GM19351 (cell line): Measurements from ENCODE around the gene P2RY14.
A peak's percentile ranks its signal among the peaks of the same experiment; 100 is the strongest.

Source experiments
- ATAC-seq: cut with Tn5 transposase; IDR thresholded peaks from one replicate; pipeline ENCODE4 v1.9.1; 2021; ENCODE audit warnings: mild to moderate bottlenecking, moderate library complexity; ENCODE audit not compliant: unreplicated experiment

P2RY14 gene

DNA sequence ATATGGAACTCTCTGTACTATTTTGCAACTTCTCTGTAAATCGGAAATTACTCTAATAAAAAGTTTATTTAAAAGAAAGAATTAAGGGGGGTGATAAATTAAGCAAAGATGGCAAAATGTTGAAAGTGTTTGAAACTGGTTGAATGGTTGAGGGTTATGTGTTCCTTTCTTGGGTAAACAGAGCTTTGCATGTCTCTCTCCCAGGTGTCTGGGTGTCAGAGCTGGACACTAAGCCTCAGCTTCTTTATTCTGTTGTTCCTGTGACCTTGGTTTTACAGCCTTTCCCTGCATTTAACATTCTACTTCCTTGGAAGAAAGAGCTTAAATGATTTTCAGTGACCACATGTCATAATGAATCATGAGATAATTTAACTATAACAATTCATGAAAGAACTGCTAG, 82.5 kb downstream of the P2RY14 start:
- no peak for ATAC-seq

DNA sequence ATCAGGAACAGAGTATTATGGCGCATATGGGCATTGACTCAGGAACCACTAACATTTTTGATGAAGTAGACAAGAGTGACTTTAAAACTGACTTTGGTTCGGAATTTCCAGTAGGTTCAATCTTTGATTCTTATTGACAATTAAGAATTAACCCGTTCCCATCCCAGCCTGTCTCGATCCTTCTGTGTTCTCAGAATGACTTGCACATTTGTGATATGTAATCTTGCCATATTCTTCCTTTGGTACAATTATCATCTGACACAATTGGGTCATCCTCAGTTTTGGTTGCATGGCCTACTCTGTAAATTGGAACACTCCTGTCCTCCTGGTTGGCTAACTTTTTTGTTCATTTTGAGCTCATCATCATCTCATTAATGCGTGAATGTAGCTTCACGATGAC, 85.8 kb downstream of the P2RY14 start:
- ATAC-seq, result no peak

DNA sequence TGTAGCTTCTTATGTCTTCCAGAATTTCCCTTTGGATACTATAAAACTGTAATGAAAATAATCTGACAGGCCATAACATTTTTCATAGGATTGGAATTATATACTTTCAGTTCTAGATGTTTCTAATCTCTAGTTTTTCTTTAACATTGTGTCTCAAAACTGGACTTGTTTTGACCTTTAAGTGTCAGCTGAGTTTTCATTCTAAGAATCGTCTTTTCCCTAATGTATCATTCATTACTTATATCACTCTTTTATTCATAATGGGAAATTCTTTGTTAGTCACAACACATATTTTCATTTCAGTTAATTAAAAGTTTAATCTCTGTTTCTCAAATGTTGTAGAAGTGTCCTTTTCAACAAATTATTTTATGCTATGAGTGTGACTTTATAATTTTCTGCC, 87.2 kb downstream of the P2RY14 start:
- ATAC-seq, result no peak

DNA sequence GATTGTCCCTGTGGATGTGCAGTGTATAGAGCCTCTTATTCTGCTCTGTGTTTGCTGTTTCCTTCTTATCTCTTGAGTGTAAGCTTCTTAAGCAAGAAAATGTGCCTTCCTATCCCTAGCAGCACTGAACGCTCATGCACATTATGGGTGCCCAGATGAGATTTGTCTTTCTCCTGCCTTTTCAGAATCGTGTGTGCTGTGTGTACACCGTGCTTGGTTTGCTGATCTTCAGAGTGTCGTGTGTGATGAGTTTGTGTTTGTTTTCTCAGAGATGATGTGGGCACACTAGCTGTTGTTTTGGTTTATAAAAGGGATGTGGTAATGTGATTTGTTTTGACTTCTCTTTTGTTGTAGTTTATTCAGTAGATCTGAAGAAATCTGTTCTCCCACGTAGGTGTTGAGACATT, 95.1 kb downstream of the P2RY14 start:
- ATAC-seq, result no peak

DNA sequence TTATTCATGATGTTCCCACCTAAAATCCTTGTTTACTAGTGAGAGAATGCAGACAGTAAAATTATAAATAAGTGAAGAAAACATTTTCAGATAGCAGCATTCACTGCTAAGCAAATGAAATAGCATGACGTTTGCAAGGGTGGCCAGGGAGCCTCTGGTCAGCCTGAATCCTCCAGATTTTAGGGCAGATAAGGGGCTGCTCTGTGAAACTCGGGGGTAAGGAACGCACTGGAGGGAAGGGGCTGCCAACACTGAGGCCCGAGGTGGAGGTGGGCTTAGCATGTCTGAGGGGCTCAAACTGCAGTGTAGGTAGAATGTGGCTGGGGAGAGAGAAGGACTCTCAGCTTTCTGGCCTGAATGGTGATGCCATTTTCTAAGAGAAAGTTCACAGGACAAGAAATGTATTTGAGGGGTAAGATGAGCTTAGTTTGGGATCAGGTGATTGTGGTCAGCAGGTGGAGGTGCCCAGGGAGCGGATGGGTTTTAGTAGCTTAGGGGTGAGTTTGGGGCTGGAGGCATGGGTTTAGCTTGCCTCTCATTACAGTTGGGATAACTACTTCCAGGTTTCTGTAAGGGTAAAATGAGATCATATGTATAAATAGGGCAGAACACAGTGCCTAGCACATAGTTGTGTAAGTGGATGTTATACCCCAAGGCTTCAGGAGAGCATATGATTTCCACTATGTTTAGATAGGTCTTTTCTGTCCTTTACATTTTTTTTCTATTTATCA, 95.8 kb downstream of the P2RY14 start:
- ATAC-seq, result no peak

DNA sequence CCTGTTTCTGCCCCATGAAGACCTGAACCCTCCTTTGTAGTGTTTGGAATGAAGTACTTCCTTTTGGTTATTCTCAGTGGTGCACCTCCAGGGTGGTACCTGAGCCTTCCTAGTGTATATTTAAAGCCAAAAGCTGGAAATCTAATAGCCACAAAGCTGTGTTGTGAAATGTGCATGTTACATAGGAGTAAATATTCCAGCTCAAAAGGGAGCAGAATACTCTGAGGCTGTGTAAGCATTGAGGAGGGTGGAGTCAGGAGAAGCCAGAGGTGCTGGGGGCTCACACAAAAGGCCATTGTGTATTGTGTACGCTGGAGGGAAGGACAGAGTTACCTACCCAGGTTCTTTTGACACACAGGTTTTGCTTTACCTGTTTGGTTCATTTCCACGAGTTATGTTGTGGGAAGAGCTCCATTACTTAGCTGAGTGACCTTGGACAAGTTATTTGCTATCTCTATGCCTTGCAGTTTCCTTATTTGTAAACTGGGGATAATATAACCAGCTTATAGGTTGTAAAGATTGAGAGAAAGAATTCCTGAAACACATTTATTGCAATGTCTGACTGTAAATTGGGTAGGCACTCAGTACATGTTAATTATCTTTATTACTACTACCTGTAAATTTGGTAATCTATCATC, 100.0 kb downstream of the P2RY14 start:
- no peak for ATAC-seq

DNA sequence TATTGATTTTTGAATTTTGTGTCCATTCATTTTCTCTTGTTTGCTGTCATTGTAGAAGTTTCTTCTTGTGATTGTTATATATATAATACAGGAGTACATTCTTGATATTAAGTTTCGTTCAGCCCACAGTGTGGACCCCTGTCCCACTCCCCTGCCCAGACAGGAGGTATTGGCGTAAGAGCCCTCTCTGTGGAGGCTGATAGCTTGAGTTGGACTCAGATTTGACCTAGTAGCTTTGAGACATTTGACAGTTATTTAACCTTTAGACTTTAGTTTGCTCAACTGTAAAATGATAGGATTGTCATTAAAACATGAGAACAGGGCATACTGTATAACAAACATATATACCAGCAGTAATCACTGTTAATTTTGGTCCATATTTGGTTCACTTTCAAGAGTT, 102.4 kb downstream of the P2RY14 start:
- ATAC-seq, result no peak

DNA sequence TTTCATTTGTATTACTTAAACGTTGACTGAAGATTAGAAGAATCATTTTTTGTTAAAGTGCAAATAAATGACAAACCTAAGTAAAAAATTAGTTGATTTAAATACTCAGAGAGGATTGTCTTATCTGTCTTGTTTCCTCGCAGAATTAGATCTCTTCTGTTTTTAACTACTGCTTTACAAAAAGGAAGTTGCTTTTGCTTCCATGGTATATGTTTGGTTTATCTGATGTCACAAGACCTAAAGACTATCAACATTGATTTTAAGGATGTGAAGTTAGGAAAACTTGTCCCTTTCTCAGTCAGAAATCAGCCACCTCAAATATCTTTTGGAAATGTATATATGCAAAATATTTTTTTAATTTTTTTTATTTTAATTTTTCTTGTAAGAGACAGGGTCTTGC, 104.0 kb downstream of the P2RY14 start:
- no peak for ATAC-seq

DNA sequence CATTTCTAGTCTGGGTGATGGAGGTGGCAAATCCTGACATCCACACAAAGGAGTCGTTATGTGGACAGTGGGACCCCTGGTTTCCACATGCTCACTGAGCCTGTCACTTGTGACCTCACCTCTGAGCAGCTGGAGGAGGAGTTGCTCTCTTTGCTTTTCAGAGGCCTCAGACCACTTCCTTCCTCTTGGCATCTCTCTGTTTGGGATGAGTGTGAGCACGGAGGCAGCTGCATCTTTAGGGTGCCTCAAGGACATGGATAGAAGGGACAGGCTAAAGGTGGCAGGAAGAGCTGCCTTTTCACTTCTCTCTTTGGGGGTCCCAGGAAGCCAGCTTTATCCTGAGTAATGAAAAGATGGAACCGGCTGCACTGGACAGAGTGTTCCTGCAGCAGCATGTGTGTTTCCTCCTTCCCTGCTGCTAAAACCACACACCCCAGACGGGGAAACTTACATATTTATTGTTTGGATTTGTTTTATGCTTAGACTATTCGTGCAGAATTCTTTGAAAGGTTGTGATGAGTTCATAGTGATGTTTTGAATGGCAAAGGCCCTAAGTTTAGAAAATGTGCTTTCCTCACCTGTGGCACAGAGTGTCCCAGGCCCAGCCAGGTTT, 107.1 kb downstream of the P2RY14 start:
- peak; percentile 55 for ATAC-seq

DNA sequence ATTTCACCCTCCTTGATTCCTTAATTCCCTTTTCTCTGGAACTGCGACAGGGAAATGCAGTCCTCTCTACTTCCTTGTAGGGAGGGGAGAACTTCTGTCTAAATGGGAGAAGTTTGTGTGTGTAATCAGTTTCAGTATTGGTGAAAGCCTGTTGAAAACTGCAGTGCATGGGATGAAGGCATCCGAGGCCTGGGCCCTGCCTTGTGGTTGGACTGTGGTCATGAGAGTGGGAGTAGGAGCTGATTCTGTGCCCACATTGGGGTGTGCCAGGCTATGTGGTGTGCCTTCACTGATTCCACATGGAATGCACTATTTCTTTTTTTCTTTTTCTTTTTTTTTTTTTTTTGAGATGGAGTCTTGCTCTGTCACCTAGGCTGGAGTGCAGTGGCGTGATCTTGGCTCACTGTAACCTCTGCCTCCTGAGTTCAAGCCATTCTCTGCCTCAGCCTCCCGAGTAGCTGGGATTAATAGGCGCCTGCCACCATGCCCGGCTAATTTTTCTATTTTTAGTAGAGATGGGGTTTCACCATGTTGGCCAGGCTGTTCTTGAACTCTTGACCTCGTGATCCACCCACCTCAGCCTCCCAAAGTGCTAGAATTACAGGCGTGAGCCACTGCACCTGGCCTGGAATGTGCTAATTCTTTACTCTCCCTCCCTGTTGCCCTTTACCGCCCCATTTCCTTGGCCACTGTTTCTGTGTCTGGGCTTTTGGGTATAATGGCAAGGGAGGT, 108.2 kb downstream of the P2RY14 start:
- ATAC-seq, result peak; percentile 32

DNA sequence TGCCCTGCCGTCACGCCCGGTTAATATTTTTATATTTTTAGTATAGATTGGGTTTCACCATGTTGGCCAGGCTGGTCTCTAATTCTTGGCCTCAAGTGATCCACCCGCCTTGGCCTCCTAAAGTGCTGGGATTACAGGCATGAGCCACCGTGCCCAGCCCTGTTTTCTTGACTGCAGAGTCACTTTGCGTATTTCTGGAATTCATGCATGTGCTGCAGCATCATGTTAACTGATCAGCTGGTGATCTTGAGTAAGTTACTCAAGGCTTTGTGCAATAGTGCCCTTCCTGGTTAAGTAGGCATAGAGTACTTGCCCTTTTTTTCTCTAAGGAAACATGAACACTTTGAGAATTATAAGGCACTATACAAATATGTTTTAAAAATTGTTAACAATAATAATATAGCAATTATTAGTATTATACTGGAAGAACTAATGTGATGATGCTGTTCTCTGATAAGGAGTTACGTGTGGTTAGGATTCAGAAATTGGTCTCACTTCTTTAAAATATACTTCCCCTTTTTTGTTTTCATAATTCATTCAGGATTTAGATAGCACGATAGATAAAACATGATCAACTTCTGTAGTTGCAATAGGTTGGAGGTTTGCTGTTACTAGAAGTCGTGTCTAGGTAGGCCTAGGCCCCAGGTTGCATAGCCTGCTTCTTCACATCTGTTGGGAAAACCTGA, 108.9 kb downstream of the P2RY14 start:
- ATAC-seq, result peak; percentile 44

DNA sequence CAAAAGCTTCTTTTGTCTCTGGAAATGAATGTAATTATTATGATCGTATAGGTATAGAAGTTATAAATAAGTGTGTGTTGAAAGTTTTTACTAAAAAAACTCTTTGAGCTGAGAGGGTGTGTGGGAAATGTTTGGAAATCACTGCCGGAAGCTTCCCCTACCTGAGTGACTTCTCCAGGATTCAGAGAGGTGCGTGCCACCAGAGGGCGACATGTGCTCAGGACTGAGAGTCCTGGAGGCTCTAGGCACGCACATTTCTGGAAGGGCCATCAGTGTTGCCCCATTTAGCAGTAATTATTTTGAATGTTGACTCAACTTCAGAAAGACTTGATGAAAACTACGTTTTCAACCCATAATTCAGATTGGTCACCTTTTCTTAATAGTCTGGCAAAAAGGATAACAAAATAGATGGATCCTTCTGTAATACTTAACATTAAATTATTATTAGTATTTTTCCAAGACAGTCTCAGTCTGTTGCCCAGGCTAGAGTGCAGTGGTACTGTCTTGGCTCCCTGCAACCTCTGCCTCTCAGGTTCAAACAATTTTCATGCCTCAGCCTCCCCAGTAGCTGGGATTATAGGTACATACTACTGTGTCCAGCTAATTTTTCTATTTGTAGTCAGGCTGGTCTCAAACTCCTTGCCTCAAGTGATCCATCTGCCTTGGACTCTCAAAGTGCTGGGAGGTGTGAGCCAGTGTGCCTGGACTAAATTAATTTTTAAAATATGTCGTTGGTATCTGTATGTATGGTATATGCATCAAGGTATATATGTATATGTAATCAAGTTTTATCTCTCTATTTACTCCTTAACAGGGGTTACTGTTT, 109.9 kb downstream of the P2RY14 start:
- ATAC-seq, result peak; percentile 52

DNA sequence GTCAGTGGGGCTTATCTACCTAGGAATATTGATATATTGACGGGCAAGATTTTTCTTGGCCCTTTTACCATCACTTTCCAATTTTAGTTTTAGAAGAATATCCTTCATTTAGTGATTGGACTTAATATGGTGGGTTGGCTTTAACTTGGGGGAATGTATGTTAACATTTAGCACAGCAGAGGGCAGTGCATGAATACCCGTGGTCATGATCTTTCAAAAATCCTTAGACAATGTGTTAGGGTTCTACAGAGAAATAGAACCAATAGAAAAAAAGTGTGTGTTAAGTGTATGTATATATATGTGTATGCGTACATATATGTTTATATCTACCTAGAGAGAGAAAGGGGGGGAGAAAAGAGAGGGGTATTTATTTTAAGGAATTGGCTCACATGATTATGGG, 112.2 kb downstream of the P2RY14 start:
- ATAC-seq, result no peak

DNA sequence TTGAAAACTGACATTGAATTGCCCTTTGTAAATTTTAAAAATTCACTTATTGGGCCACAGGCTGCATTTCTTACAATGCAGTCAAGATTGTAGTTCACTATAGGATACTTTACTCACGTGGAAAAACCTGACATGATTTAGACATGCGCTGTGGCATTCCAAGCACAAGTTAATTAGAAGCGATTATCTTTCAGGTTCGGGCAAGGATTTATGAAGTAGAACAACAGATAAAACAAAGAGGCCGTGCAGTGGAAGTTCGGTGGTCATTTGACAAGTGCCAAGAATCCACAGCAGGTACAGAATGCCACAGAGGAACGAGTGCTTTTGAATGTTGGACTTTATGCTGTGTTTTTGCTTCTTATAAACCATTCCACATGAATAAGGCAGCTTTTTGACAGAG, 113.1 kb downstream of the P2RY14 start:
- ATAC-seq, result no peak
